GM19455 (cell line): Measurements from ENCODE around the gene EXOC4.

Experiments
- ATAC-seq: cut with Tn5 transposase; IDR thresholded peaks from one replicate; pipeline ENCODE4 v1.9.1; 2021; ENCODE audit not compliant: unreplicated experiment

EXOC4 gene

GRCh38 chr7:134009314-134010110 lies 756.6 kb downstream of the EXOC4 start:
- no peak for ATAC-seq

DNA sequence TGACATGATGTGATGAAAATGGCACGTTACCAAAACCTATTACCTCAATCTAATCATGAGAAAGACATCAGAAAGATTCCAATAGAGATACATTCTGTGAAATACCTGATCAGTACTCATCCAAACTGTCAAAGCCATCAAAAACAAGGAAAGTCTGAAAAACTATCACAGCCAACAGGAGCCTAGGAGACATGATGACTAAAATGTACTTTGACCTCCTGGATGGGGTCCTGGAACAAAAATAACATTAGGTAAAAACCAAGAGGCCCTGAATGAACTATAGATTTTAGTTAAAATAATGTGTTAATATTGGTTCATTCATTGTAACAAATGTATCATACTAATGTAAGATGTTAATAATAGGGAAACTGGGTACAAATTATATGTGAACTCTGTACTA lies 760.4 kb downstream of the EXOC4 start:
- ATAC-seq = no peak

- ATAC-seq = no peak
These were observed 762.1 kb downstream of the EXOC4 start for GRCh38 chr7:134014935-134015334.

- ATAC-seq = no peak
These were observed 763.5 kb downstream of the EXOC4 start for GRCh38 chr7:134016223-134016941.

GRCh38 chr7:134016942-134017303 lies 764.0 kb downstream of the EXOC4 start:
- no peak for ATAC-seq

GRCh38 chr7:134018306-134018705 lies 765.4 kb downstream of the EXOC4 start:
- no peak for ATAC-seq

DNA sequence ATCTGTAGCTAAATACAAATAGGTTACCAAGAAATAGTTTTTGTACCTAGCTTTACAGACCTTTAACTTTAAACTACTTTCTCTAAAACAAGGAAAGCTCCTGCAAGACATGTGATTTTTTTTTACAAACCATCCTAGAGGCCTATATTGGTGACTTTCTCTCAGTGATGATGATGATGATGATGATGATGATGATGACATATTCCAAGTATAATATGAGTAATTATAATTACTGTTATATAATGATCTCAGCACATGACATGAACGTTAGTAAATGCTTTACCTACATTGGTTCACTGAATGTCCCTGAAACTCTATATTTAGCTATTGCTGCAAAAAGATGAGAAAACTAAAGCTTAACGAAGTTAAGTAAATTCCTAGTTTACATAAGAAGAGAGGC lies 766.4 kb downstream of the EXOC4 start:
- ATAC-seq = no peak

DNA sequence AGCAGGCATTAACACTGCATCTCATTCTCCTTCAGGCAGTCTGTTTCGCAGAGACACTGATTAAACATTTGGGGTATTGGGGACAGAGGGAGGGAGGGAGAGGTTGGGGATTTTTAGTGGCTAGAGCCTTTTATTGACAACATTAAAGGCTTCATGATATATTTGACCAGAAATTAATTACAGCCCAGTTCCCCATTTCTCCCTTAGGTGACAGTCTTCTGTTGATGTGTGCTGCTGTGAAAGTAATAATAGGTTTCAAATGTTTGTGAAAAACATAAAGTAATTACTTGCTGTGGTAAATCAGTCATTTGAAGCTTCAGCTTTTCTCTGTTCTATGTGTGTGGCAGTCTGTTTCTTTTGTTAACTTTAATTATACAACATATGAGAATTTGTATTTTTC lies 769.0 kb downstream of the EXOC4 start:
- ATAC-seq = no peak

- no peak for ATAC-seq
These were observed 769.5 kb downstream of the EXOC4 start for GRCh38 chr7:134022286-134022911.

- no peak for ATAC-seq
These were observed 771.9 kb downstream of the EXOC4 start for GRCh38 chr7:134024739-134025138.

DNA sequence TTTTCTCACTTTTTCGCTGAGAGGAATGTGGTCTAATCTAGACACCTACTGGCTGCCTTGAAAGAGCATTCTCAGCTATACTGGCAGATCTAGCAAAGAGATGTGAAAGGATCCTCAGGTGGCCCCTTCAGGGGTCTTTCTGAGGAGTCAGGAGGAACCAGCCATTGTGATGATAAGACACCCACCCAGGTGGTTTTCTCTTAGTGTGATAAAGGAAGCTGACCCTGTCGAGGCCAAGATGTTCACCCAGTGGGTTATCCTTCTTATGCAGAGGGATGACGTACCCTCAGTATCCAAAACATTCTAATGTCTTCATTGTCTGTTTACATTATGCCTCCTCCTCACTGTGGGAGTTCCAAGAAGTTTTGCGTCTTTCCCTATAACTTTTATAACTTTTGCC lies 776.0 kb downstream of the EXOC4 start:
- no peak for ATAC-seq

GRCh38 chr7:134029743-134030142 lies 776.9 kb downstream of the EXOC4 start:
- no peak for ATAC-seq

- no peak for ATAC-seq
These were observed 777.6 kb downstream of the EXOC4 start for GRCh38 chr7:134030460-134030865.

- no peak for ATAC-seq
These were observed 779.1 kb downstream of the EXOC4 start for GRCh38 chr7:134031835-134032617.

DNA sequence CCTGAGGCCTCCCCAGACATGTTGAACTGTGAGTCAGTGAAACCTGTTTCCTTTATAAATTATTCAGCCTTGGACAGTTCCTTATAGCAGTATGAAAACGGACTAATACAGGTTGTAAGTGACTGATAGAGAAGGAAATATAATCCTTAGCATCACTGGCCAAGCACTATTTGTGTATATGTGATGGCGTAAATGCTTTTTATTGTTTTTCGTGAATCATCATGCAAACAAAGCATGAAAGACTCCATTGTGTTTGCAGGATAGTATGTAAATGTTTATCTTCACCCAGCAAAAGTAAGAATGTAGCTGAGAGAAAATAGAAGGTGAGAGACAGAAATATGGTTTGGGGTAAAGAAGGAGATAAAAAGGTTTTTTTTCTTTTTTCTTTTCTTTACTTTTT lies 781.8 kb downstream of the EXOC4 start:
- ATAC-seq = no peak

GRCh38 chr7:134037991-134038390 lies 785.1 kb downstream of the EXOC4 start:
- no peak for ATAC-seq

- ATAC-seq = no peak
These were observed 788.1 kb downstream of the EXOC4 start for GRCh38 chr7:134040988-134041387.

DNA sequence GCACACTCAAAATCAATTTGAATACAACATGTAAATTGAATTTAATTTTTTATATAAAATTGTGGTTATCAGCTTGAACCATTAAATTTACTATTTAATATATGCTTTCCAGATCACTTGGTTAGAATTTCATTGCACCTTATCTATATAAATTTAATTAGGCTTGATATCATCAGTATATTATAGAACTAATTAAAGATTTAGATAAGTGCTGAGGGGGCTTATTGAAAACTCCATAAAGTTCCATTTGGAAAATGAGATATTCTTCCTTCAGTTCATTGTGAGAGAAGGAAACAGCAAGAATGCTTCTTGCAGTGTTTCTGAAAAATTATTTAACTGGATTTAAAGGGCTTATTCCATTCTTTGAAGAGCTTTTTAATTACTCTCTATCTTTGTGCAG lies 788.6 kb downstream of the EXOC4 start:
- ATAC-seq = no peak

DNA sequence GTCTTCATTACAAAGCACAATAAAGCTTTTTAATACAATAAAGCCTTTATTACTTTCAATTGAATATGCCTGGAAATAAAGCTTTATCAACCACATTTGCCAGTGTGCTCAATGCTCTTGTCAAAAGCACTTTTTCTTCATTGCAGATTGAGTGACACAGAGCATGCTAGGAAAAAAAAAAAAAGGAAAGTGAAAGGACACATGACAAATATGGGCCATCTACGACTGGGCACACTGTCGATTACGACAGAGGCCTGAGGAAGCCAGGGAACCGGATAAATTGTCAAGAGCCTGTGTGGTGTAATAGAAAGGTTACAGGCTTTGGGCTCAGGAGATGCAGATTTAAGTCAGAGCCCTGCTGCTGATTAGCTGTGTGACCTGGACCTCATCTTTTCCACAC lies 789.4 kb downstream of the EXOC4 start:
- no peak for ATAC-seq

- ATAC-seq = no peak
These were observed 791.8 kb downstream of the EXOC4 start for GRCh38 chr7:134044682-134045081.

DNA sequence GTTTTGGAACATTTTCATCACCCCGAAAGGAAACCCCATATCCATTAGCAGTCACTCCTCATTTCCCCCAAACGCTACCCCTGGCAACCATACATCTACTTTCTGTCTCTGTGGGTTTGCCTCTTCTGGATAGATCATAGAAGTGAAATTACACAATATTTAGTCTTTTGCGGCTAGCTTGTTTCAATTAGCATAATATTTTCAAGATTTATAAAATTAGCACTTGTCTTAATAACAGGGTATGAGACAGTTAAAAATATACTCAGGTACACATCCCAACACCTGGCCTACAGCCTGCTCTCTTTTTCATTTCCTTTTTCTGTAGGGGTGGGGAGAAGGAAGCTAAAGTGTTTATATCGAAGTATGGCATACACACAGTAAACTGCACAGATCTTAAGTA lies 792.8 kb downstream of the EXOC4 start:
- ATAC-seq = peak; percentile 60
